Fibroblast of villous mesenchyme (primary cell): ENCODE measurements around the gene FHOD3. TPM values are rescaled to one million over a fixed set of nuclear protein-coding genes. Genes with fewer than 3 reads are reported as not detected.

Experiments
- DNase-seq: peaks from one replicate; pipeline ENCODE4 v3.0.0-alpha.2; 2010; ENCODE audit warnings: low read depth
- H3K4me3 ChIP-seq: 2 replicates; pipeline ENCODE4 v1.5.1; 2011; ENCODE audit warnings: low read depth, mild to moderate bottlenecking, low read length
- total RNA-seq: library from RNA; depleted of rRNA; stranded (reverse); fragments of >200 nt; gene quantifications from 2 replicates; pipeline ENCODE4 v1.2.3, GENCODE V29; 2012
- TF ChIP-seq, protein P1 (sequence below): IDR thresholded peaks from 2 replicates; pipeline ENCODE4 v1.5.1; 2012; ENCODE audit warnings: low read depth, mild to moderate bottlenecking, low read length; ENCODE audit not compliant: insufficient read depth

The FHOD3 gene
- total RNA-seq, 1 donor: 5.2 TPM

DNA sequence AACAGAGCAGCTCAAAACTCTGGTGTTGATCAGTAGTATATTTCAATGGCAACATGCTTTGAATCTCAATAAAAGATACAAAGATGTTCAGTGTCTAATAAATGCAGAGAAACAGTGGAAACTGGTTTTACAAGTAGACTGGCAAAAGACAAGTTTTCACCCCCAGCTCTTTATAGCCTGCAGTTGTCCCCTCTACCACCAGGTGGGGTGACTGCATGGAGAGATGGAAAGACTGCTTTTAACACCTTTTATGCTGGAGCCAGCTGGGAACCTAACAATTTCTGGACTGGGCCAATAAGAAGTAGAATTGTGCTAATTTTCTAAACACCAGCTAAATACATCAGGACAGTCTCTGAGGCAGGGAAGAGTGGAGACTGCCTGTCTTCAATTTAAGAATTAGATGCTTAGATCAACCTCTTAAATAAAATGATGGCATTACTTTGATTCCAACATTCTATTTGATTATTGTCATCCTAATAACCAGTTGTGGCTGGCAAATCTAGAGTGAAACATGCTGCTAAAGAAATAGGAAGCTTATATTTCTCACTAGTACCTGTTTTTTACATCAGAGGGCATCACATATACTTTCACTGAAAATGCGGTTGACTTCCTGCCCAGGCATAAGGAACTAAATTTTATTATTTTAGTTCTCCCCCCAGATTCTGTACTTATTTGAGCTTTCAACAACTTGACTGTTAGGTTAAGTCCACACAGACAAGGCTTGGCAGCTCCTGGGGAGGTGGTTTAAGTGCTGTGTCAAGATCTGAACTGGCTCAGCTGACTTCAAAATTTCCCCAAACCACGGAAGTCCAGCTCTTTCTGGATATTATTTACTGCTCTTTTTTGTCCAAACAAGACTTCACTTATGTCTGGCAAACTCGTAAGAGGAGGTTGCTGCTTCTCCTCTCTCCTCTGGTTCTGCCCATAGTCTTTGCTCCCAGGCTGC lies 390.8 kb downstream of the FHOD3 start:
- TF ChIP-seq, protein P1, sequence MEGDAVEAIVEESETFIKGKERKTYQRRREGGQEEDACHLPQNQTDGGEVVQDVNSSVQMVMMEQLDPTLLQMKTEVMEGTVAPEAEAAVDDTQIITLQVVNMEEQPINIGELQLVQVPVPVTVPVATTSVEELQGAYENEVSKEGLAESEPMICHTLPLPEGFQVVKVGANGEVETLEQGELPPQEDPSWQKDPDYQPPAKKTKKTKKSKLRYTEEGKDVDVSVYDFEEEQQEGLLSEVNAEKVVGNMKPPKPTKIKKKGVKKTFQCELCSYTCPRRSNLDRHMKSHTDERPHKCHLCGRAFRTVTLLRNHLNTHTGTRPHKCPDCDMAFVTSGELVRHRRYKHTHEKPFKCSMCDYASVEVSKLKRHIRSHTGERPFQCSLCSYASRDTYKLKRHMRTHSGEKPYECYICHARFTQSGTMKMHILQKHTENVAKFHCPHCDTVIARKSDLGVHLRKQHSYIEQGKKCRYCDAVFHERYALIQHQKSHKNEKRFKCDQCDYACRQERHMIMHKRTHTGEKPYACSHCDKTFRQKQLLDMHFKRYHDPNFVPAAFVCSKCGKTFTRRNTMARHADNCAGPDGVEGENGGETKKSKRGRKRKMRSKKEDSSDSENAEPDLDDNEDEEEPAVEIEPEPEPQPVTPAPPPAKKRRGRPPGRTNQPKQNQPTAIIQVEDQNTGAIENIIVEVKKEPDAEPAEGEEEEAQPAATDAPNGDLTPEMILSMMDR: peak; percentile 98
- DNase-seq: peak; percentile 68
- no peak overlapping the region for H3K4me3 ChIP-seq

DNA sequence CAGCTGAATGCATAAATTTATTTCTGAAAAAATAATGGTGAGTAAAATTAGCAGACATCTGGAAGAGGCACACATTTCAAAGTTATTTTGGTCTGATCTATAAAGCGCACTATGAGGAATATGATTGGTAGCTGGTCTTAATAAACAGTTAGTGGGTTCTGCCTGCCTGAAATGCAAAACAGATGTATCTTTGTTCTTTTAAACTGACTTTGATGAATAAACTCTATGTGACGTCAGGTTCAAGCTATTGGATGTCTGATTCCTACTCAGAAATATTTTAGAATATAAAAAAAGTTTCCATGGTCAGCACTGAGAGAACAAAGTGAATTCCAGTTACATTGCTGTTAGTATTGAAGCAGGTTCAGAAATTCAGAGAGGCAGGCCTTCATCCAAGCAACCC lies 394.9 kb downstream of the FHOD3 start:
- TF ChIP-seq, protein P1: no peak
- DNase-seq: peak; percentile 13
- H3K4me3 ChIP-seq: no peak overlapping the region

- TF ChIP-seq, protein P1: no peak
- no peak for DNase-seq
- H3K4me3 ChIP-seq: no peak overlapping the region
Measured at GRCh38 chr18:36692921-36693332, 395.4 kb downstream of the FHOD3 start.

- DNase-seq: peak; percentile 7
- no peak overlapping the region for H3K4me3 ChIP-seq
- TF ChIP-seq, protein P1: no peak
Measured at GRCh38 chr18:36693931-36694620, 396.6 kb downstream of the FHOD3 start.

DNA sequence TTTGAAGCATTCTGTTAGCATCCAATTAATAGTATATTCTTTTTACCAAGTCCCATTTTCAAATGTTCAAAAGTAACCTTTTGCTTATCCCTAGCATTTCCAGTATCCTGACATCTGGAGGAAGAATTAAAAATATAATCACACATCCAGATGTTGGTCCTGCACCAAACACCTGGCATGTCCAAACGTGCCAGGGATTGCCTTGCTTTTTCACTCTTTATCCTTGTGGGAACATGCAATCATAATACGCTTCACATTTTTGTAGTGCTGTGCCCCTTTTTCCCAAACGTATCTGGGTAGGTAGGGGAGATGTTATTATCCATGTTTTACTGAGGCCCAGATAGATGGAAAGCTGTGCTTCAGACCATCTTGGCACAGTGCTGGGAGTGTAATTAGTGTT lies 398.3 kb downstream of the FHOD3 start:
- TF ChIP-seq, protein P1: no peak

GRCh38 chr18:36697905-36698304 lies 400.4 kb downstream of the FHOD3 start:
- no peak overlapping the region for H3K4me3 ChIP-seq
- TF ChIP-seq, protein P1: no peak
- peak; percentile 19 for DNase-seq

More for the DNA sequence above, 398.3 kb downstream of the FHOD3 start:
- no peak for DNase-seq
- H3K4me3 ChIP-seq: no peak overlapping the region
